ENCODE measurements around the gene PDLIM4. TPM values are rescaled to one million over a fixed set of nuclear protein-coding genes. Genes with fewer than 3 reads are reported as not detected.

PDLIM4 gene
- total RNA-seq = 17.4 TPM
- polyA plus RNA-seq = 114 TPM

- peak within 1 kb of the TSS; percentile 77 for H3K27ac ChIP-seq (ENCODE audit: low read depth)
- no peak for DNase-seq (ENCODE audit: extremely low spot score)
- H3K4me3 ChIP-seq (ENCODE audit: low read depth, low read length) = peak within 1 kb of the TSS; percentile 32
- WGBS = 9% methylated on average over 88 of the region's 88 CpGs
- H3K4me1 ChIP-seq (ENCODE audit: insufficient read depth) = no peaks in the 10 kb centered on the region
- H3K36me3 ChIP-seq (ENCODE audit: insufficient read depth) = no peaks in the 10 kb centered on the region
Measured at GRCh38 chr5:132257131-132258101, at the start of gene PDLIM4. TSS of gene PDLIM4 (plus strand) at chr5:132257696. CDS start at chr5:132257735, 39 bp downstream.

- no peak for DNase-seq (ENCODE audit: extremely low spot score)
- WGBS = 93% methylated on average over 5 of the region's 5 CpGs
- H3K36me3 ChIP-seq (ENCODE audit: insufficient read depth) = peaks cover 1% of the 10 kb centered on the region
- no peak overlapping the region for H3K4me3 ChIP-seq (ENCODE audit: low read depth, low read length)
- H3K27ac ChIP-seq (ENCODE audit: low read depth) = no peak overlapping the region
- no peaks in the 10 kb centered on the region for H3K4me1 ChIP-seq (ENCODE audit: insufficient read depth)
Measured at GRCh38 chr5:132207778-132208177, 49.7 kb upstream of the PDLIM4 start.

GRCh38 chr5:132209131-132209530 is 48.4 kb upstream of the PDLIM4 start:
- DNase-seq (ENCODE audit: extremely low spot score) = no peak
- Histone ChIP-seq H3K27ac (ENCODE audit: low read depth) (no peak overlapping the region), H3K36me3 (ENCODE audit: insufficient read depth) (peaks cover 1% of the 10 kb centered on the region), H3K4me1 (ENCODE audit: insufficient read depth) (no peaks in the 10 kb centered on the region), H3K4me3 (ENCODE audit: low read depth, low read length) (no peak overlapping the region)
- 63% methylated on average over 9 of the region's 9 CpGs for WGBS

- H3K4me1 ChIP-seq (ENCODE audit: insufficient read depth) = no peaks in the 10 kb centered on the region
- peaks cover 1% of the 10 kb centered on the region for H3K36me3 ChIP-seq (ENCODE audit: insufficient read depth)
- WGBS = 95% methylated on average over 11 of the region's 11 CpGs
- DNase-seq (ENCODE audit: extremely low spot score) = no peak
- H3K4me3 ChIP-seq (ENCODE audit: low read depth, low read length) = no peak overlapping the region
- H3K27ac ChIP-seq (ENCODE audit: low read depth) = no peak overlapping the region
Measured at GRCh38 chr5:132209901-132210545, 47.5 kb upstream of the PDLIM4 start.

- WGBS = 98% methylated on average over 1 of the region's 1 CpG
- no peak overlapping the region for H3K27ac ChIP-seq (ENCODE audit: low read depth)
- no peak overlapping the region for H3K4me3 ChIP-seq (ENCODE audit: low read depth, low read length)
- H3K4me1 ChIP-seq (ENCODE audit: insufficient read depth) = no peaks in the 10 kb centered on the region
- peaks cover 1% of the 10 kb centered on the region for H3K36me3 ChIP-seq (ENCODE audit: insufficient read depth)
- DNase-seq (ENCODE audit: extremely low spot score) = no peak
Measured at GRCh38 chr5:132210944-132211343, 46.6 kb upstream of the PDLIM4 start.

GRCh38 chr5:132211787-132212186 is 45.7 kb upstream of the PDLIM4 start:
- WGBS = 36% methylated on average over 1 of the region's 1 CpG
- Histone ChIP-seq H3K4me1 (ENCODE audit: insufficient read depth) (no peaks in the 10 kb centered on the region), H3K27ac (ENCODE audit: low read depth) (no peak overlapping the region), H3K36me3 (ENCODE audit: insufficient read depth) (peaks cover 1% of the 10 kb centered on the region), H3K4me3 (ENCODE audit: low read depth, low read length) (no peak overlapping the region)
- no peak for DNase-seq (ENCODE audit: extremely low spot score)

GRCh38 chr5:132213666-132214065 is 43.8 kb upstream of the PDLIM4 start:
- peaks cover under 1% of the 10 kb centered on the region for H3K36me3 ChIP-seq (ENCODE audit: insufficient read depth)
- H3K4me3 ChIP-seq (ENCODE audit: low read depth, low read length) = no peak overlapping the region
- H3K27ac ChIP-seq (ENCODE audit: low read depth) = no peak overlapping the region
- 95% methylated on average over 7 of the region's 7 CpGs for WGBS
- no peak for DNase-seq (ENCODE audit: extremely low spot score)
- H3K4me1 ChIP-seq (ENCODE audit: insufficient read depth) = no peaks in the 10 kb centered on the region

GRCh38 chr5:132214491-132214890 is 43.0 kb upstream of the PDLIM4 start:
- no peak overlapping the region for H3K4me3 ChIP-seq (ENCODE audit: low read depth, low read length)
- DNase-seq (ENCODE audit: extremely low spot score) = no peak
- no peaks in the 10 kb centered on the region for H3K4me1 ChIP-seq (ENCODE audit: insufficient read depth)
- WGBS = 92% methylated on average over 4 of the region's 4 CpGs
- no peaks in the 10 kb centered on the region for H3K36me3 ChIP-seq (ENCODE audit: insufficient read depth)
- peak overlapping the region; percentile 77 for H3K27ac ChIP-seq (ENCODE audit: low read depth)

- Histone ChIP-seq H3K36me3 (ENCODE audit: insufficient read depth) (no peaks in the 10 kb centered on the region), H3K4me3 (ENCODE audit: low read depth, low read length) (no peak overlapping the region), H3K27ac (ENCODE audit: low read depth) (peak overlapping the region; percentile 77), H3K4me1 (ENCODE audit: insufficient read depth) (no peaks in the 10 kb centered on the region)
- 17% methylated on average over 5 of the region's 5 CpGs for whole genome bisulfite sequencing
- no peak for DNase-seq (ENCODE audit: extremely low spot score)
Measured at GRCh38 chr5:132215329-132215728, 42.2 kb upstream of the PDLIM4 start.

- Histone ChIP-seq H3K36me3 (ENCODE audit: insufficient read depth) (no peaks in the 10 kb centered on the region), H3K27ac (ENCODE audit: low read depth) (no peak overlapping the region), H3K4me1 (ENCODE audit: insufficient read depth) (no peaks in the 10 kb centered on the region), H3K4me3 (ENCODE audit: low read depth, low read length) (no peak overlapping the region)
- WGBS = 85% methylated on average over 4 of the region's 4 CpGs
- DNase-seq (ENCODE audit: extremely low spot score) = no peak
Measured at GRCh38 chr5:132218321-132218720, 39.2 kb upstream of the PDLIM4 start.

GRCh38 chr5:132219289-132219970 is 38.1 kb upstream of the PDLIM4 start:
- no peak overlapping the region for H3K4me3 ChIP-seq (ENCODE audit: low read depth, low read length)
- 93% methylated on average over 6 of the region's 6 CpGs for WGBS
- H3K4me1 ChIP-seq (ENCODE audit: insufficient read depth) = no peaks in the 10 kb centered on the region
- H3K36me3 ChIP-seq (ENCODE audit: insufficient read depth) = no peaks in the 10 kb centered on the region
- DNase-seq (ENCODE audit: extremely low spot score) = no peak
- no peak overlapping the region for H3K27ac ChIP-seq (ENCODE audit: low read depth)

- DNase-seq (ENCODE audit: extremely low spot score) = no peak
- Histone ChIP-seq H3K36me3 (ENCODE audit: insufficient read depth) (no peaks in the 10 kb centered on the region), H3K4me3 (ENCODE audit: low read depth, low read length) (no peak overlapping the region), H3K4me1 (ENCODE audit: insufficient read depth) (no peaks in the 10 kb centered on the region), H3K27ac (ENCODE audit: low read depth) (no peak overlapping the region)
- 94% methylated on average over 1 of the region's 1 CpG for WGBS
Measured at GRCh38 chr5:132219981-132220380, 37.5 kb upstream of the PDLIM4 start.

- 48% methylated on average over 2 of the region's 2 CpGs for WGBS
- H3K27ac ChIP-seq (ENCODE audit: low read depth) = no peak overlapping the region
- H3K4me3 ChIP-seq (ENCODE audit: low read depth, low read length) = no peak overlapping the region
- DNase-seq (ENCODE audit: extremely low spot score) = no peak
- H3K36me3 ChIP-seq (ENCODE audit: insufficient read depth) = no peaks in the 10 kb centered on the region
- H3K4me1 ChIP-seq (ENCODE audit: insufficient read depth) = no peaks in the 10 kb centered on the region
Measured at GRCh38 chr5:132220491-132220890, 37.0 kb upstream of the PDLIM4 start.
